A549 (cell line): Measurements from ENCODE around the gene VAPB. TPM values are rescaled to one million over a fixed set of nuclear protein-coding genes. Genes with fewer than 3 reads are reported as not detected.

ENCODE experiments used
- ATAC-seq, 2 experiments: fragments of 200-7000 bp in 1 of 2; fragments of >200 bp in 1 of 2; cut with Nextera tagmentation in 1 of 2; cut with Tn5 transposase in 1 of 2; 3 replicates each; pipeline versions ENCODE4 v1.8.0 to v1.9.1; 2018 to 2020; ENCODE audit warnings: mild to moderate bottlenecking in 1 of 2, moderate library complexity in 1 of 2
- CTCF ChIA-PET: fragments of 300-600 bp; sonication (Branson Sonifier 250); formaldehyde crosslinking; extraction: SDS; loops from one replicate; lab custom pipeline; 2021; ENCODE audit warnings: antibody characterized with exemption, inconsistent platforms; lab: Yijun Ruan, JAX
- POLR2A ChIA-PET: fragments of 350-600 bp; formaldehyde crosslinking; extraction: SDS; loops from one replicate; lab custom pipeline; 2021; ENCODE audit warnings: antibody characterized with exemption, inconsistent platforms; lab: Yijun Ruan, JAX
- DNase-seq, 2 experiments: peaks; one replicate each; pipeline versions ENCODE4 v3.0.0 to v3.0.0-alpha.2; 2011 to 2016; ENCODE audit warnings: low read depth in 1 of 2, low spot score in 1 of 2
- FAIRE-seq: peaks from 2 replicates; lab custom pipeline; 2011; peaks lifted over from hg19 to GRCh38; lab: Jason Lieb, UNC
- H3K27ac ChIP-seq, 2 experiments: fragments of >200 bp; sonication (Bioruptor Twin); formaldehyde crosslinking; 3 replicates each; pipeline ENCODE4 v1.5.1; 2016 to 2017
- H3K4me1 ChIP-seq: fragments of >200 bp; sonication (Bioruptor Twin); formaldehyde crosslinking; 3 replicates; pipeline ENCODE4 v1.6.1; 2016
- H3K4me2 ChIP-seq: fragments of >200 bp; sonication (Bioruptor Twin); formaldehyde crosslinking; 3 replicates; pipeline ENCODE4 v1.6.1; 2016
- H3K4me3 ChIP-seq: fragments of >200 bp; sonication (Bioruptor Twin); formaldehyde crosslinking; 3 replicates; pipeline ENCODE4 v1.5.1; 2016
- H3K9me3 ChIP-seq: fragments of >200 bp; sonication (Bioruptor Twin); formaldehyde crosslinking; 3 replicates; pipeline ENCODE4 v1.6.1; 2016
- BCL3 ChIP-seq: fragments of >200 bp; sonication (Bioruptor Twin); formaldehyde crosslinking; IDR thresholded peaks from 3 replicates; pipeline ENCODE4 v1.6.1; 2016
- CHD4 ChIP-seq: fragments of 200-600 bp; sonication (generic); IDR thresholded peaks from 2 replicates; pipeline ENCODE4 v1.6.1; 2016; ENCODE audit warnings: antibody characterized with exemption, mild to moderate bottlenecking, borderline replicate concordance
- EHF ChIP-seq: fragments of 250-450 bp; sonication (Bioruptor Pico); IDR thresholded peaks from 2 replicates; pipeline ENCODE4 v1.5.0; 2020; ENCODE audit warnings: mild to moderate bottlenecking
- HDAC2 ChIP-seq: fragments of 200-600 bp; sonication (generic); IDR thresholded peaks from 2 replicates; pipeline ENCODE4 v1.6.1; 2016
- HES2 ChIP-seq: fragments of >200 bp; sonication (Bioruptor Twin); formaldehyde crosslinking; IDR thresholded peaks from 2 replicates; pipeline ENCODE4 v1.6.1; 2016
- HEYL ChIP-seq: fragments of 250-450 bp; sonication (Bioruptor Pico); IDR thresholded peaks from 2 replicates; pipeline ENCODE4 v1.8.0; 2021; ENCODE audit warnings: mild to moderate bottlenecking, moderate library complexity
- HOXA7 ChIP-seq: fragments of 250-450 bp; sonication (Bioruptor Pico); IDR thresholded peaks from 2 replicates; pipeline ENCODE4 v1.5.0; 2020; ENCODE audit warnings: mild to moderate bottlenecking, moderate library complexity
- HOXB5 ChIP-seq: fragments of 250-450 bp; sonication (Bioruptor Pico); IDR thresholded peaks from 2 replicates; pipeline ENCODE4 v1.5.0; 2020; ENCODE audit warnings: mild to moderate bottlenecking, moderate library complexity
- JUN ChIP-seq, 2 experiments: fragments of >200 bp; sonication (Bioruptor Twin); formaldehyde crosslinking; IDR thresholded peaks; 2 replicates in 1 of 2; 3 replicates in 1 of 2; pipeline ENCODE4 v1.6.1; 2016 to 2017
- KDM1A ChIP-seq: fragments of 200-600 bp; sonication (generic); IDR thresholded peaks from 2 replicates; pipeline ENCODE4 v1.6.1; 2016; ENCODE audit warnings: low read depth, mild to moderate bottlenecking
- MAX ChIP-seq: IDR thresholded peaks from 2 replicates; pipeline ENCODE4 v1.6.1; 2012
- MAZ ChIP-seq: fragments of 150-350 bp; IDR thresholded peaks from 2 replicates; pipeline ENCODE4 v1.6.1; 2014; ENCODE audit warnings: antibody characterized with exemption, low read depth, low read length, borderline replicate concordance
- MYC ChIP-seq: IDR thresholded peaks from 2 replicates; pipeline ENCODE4 v1.6.1; 2012; ENCODE audit warnings: mild to moderate bottlenecking, inconsistent platforms, low read length, improper control_type of control experiment, borderline replicate concordance
- NFE2L2 ChIP-seq: fragments of 150-350 bp; conservative IDR thresholded peaks from 2 replicates; pipeline ENCODE4 v1.6.1; 2014; ENCODE audit warnings: low read length
- PHF8 ChIP-seq: fragments of 200-600 bp; sonication (generic); IDR thresholded peaks from 2 replicates; pipeline ENCODE4 v1.6.1; 2016; ENCODE audit warnings: low read depth, mild to moderate bottlenecking, antibody characterized with exemption, moderate library complexity, borderline replicate concordance
- POLR2AphosphoS2 ChIP-seq: conservative IDR thresholded peaks from 2 replicates; pipeline ENCODE4 v1.6.1; 2012; ENCODE audit warnings: low read length, improper control_type of control experiment, inconsistent platforms
- REST ChIP-seq: fragments of 200-600 bp; sonication (generic); IDR thresholded peaks from 2 replicates; pipeline ENCODE4 v1.6.1; 2016; ENCODE audit warnings: antibody characterized with exemption, mild to moderate bottlenecking, moderate library complexity
- RFX5 ChIP-seq: fragments of 450-650 bp; IDR thresholded peaks from 2 replicates; pipeline ENCODE4 v1.7.1; 2014; ENCODE audit warnings: antibody characterized with exemption, mild to moderate bottlenecking, moderate library complexity
- RNF2 ChIP-seq: fragments of 200-600 bp; sonication (generic); IDR thresholded peaks from 2 replicates; pipeline ENCODE4 v1.6.1; 2016; ENCODE audit warnings: low read depth, mild to moderate bottlenecking, antibody characterized with exemption, moderate library complexity, borderline replicate concordance
- SREBF2 ChIP-seq: fragments of 450-650 bp; IDR thresholded peaks from 2 replicates; pipeline ENCODE4 v1.6.1; 2014; ENCODE audit warnings: mild to moderate bottlenecking, moderate library complexity
- TP53 ChIP-seq: fragments of 250-450 bp; sonication (Bioruptor Pico); IDR thresholded peaks from 2 replicates; pipeline ENCODE4 v1.5.0; 2021; ENCODE audit warnings: mild to moderate bottlenecking, moderate library complexity
- USF2 ChIP-seq: fragments of 450-650 bp; IDR thresholded peaks from 2 replicates; pipeline ENCODE4 v1.6.1; 2014; ENCODE audit warnings: antibody characterized with exemption
- ZC3H11A ChIP-seq: fragments of 450-650 bp; IDR thresholded peaks from 2 replicates; pipeline ENCODE4 v1.6.1; 2014; ENCODE audit warnings: antibody characterized with exemption, mild to moderate bottlenecking
- ZNF302 ChIP-seq: fragments of 250-450 bp; sonication (Bioruptor Pico); IDR thresholded peaks from 2 replicates; pipeline ENCODE4 v1.9.0; 2021; ENCODE audit warnings: inconsistent platforms, mild to moderate bottlenecking, moderate library complexity
- ZSCAN20 ChIP-seq: fragments of 250-450 bp; sonication (Bioruptor Pico); IDR thresholded peaks from 2 replicates; pipeline ENCODE4 v1.8.0; 2022; ENCODE audit warnings: mild to moderate bottlenecking, moderate library complexity
- WGBS: methylation state at CpG from one replicate; pipeline ENCODE4 v1.1.6; 2017; ENCODE audit errors: missing lambda C conversion rate; 5-methylcytosine and 5-hydroxymethylcytosine counted together
- polyA plus RNA-seq, 4 experiments: library from polyadenylated mRNA; depleted of rRNA in 3 of 4; stranded (reverse); fragments of >200 nt; fragmentation: RNase III in 1 of 4; extraction: RNeasy Plus Mini Kit Qiagen cat#74134 plus additional on column Dnase treatment in 1 of 4; gene quantifications; 2 replicates in 3 of 4; 3 replicates in 1 of 4; pipeline ENCODE4 v1.2.3, GENCODE V29; 2011 to 2017

Gene VAPB
- polyA plus RNA-seq, 2 of the 4 experiments (the other 2 are of a cell fraction): 43.8 to 44.0 TPM

- TF ChIP-seq EHF (CRISPR knock-in tag): no peak
- TF ChIP-seq PHF8: no peak
- TF ChIP-seq POLR2AphosphoS2: no peak
- TF ChIP-seq JUN (IDR thresholded peaks at IDR 0.05): no peak
- TF ChIP-seq HOXB5 (CRISPR knock-in tag): no peak
- no peak for TF ChIP-seq NFE2L2
- no peak for TF ChIP-seq HES2
- no peak for TF ChIP-seq TP53 (CRISPR knock-in tag)
- TF ChIP-seq ZC3H11A: no peak
- TF ChIP-seq RNF2: no peak
- TF ChIP-seq, all 56 proteins: peak for 0
- no peak overlapping the region for H3K4me3 ChIP-seq
- no peaks in the 10 kb centered on the region for H3K9me3 ChIP-seq
- ChIA-PET POLR2A (no interaction called here), CTCF (interaction anchor here (2.0 kb wide), 1 partner anchor 160 kb away, joined by 6 read pairs; no protein-coding TSS in a partner anchor)
- no peak overlapping the region for H3K4me2 ChIP-seq
- DNase-seq (no peak), ATAC-seq (no peak), FAIRE-seq (no peak)
- no peaks in the 10 kb centered on the region for H3K4me1 ChIP-seq
- WGBS: 98% methylated on average over 6 of the region's 6 CpGs
- H3K27ac ChIP-seq: no peak overlapping the region
Measured at GRCh38 chr20:58397429-58397828, 8.4 kb downstream of the VAPB start.

- TF ChIP-seq RNF2 (no peak), USF2 (no peak), HDAC2 (no peak), RFX5 (no peak), KDM1A (no peak), MAZ (no peak), REST (no peak)
- POLR2A ChIA-PET: no interaction called here
- ATAC-seq: no peak
- 94% methylated on average over 5 of the region's 5 CpGs for WGBS
- H3K27ac ChIP-seq: no peak overlapping the region
- CTCF ChIA-PET: interaction anchor here (0.6 to 0.7 kb wide), 2 partner anchors 901 to 1692 kb away, joined by 3 read pairs; no protein-coding TSS in a partner anchor
- no peaks in the 10 kb centered on the region for H3K9me3 ChIP-seq
- H3K4me1 ChIP-seq: no peaks in the 10 kb centered on the region
- H3K4me3 ChIP-seq: no peak overlapping the region
- H3K4me2 ChIP-seq: no peak overlapping the region
- DNase-seq: no peak
- no peak for FAIRE-seq
Measured at GRCh38 chr20:58398254-58398653, 9.2 kb downstream of the VAPB start.

- DNase-seq (no peak), FAIRE-seq (no peak), ATAC-seq (no peak)
- ChIA-PET POLR2A (interaction anchor here (0.9 kb wide), 1 partner anchor 11 kb away, joined by 3 read pairs; the partner anchor contains the start of gene VAPB), CTCF (interaction anchor here (0.8 kb wide), 1 partner anchor 10 kb away, joined by 3 read pairs; the partner anchor contains the start of gene VAPB)
- Histone ChIP-seq H3K4me1 (peaks cover 3% of the 10 kb centered on the region; the same call in 2 of the 3 replicates), H3K4me3 (no peak overlapping the region), H3K9me3 (no peaks in the 10 kb centered on the region), H3K27ac (no peak overlapping the region), H3K4me2 (no peak overlapping the region)
- 90% methylated on average over 6 of the region's 6 CpGs for WGBS
- TF ChIP-seq KDM1A (no peak), SREBF2 (no peak), ZSCAN20 (no peak), MAX (no peak), BCL3 (no peak), NFE2L2 (no peak), ZNF302 (no peak), JUN (IDR thresholded peaks at IDR 0.05) (no peak), HEYL (CRISPR knock-in tag) (no peak), CHD4 (no peak), MYC (no peak), HOXA7 (CRISPR knock-in tag) (no peak)
- TF ChIP-seq, all 56 proteins: peak for 0
Measured at GRCh38 chr20:58399926-58400325, 10.9 kb downstream of the VAPB start.
